ENCODE data around the gene SCGB2A2.

DNA sequence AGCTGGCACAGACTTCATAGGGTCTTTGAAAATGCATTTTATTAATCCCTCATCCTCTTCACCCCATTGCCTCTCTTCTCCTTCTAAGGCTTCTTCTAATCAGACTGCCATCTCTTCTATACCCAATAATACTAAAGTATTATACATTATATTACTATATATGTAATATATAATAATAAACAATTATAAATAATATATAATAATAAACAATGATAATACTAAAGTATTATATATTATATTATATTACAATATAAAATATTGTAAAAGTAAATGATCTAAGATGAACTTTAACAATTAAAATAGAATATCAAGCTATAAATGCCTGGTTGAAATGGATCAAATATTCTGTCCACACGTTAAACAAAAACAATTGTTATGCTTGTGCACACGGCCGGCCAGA, 48.5 kb upstream of the SCGB2A2 start:
- TF ChIP-seq, protein P1, sequence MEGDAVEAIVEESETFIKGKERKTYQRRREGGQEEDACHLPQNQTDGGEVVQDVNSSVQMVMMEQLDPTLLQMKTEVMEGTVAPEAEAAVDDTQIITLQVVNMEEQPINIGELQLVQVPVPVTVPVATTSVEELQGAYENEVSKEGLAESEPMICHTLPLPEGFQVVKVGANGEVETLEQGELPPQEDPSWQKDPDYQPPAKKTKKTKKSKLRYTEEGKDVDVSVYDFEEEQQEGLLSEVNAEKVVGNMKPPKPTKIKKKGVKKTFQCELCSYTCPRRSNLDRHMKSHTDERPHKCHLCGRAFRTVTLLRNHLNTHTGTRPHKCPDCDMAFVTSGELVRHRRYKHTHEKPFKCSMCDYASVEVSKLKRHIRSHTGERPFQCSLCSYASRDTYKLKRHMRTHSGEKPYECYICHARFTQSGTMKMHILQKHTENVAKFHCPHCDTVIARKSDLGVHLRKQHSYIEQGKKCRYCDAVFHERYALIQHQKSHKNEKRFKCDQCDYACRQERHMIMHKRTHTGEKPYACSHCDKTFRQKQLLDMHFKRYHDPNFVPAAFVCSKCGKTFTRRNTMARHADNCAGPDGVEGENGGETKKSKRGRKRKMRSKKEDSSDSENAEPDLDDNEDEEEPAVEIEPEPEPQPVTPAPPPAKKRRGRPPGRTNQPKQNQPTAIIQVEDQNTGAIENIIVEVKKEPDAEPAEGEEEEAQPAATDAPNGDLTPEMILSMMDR (IDR thresholded peaks at IDR 0.05), result no peak
- TF ChIP-seq POLR2A (IDR thresholded peaks at IDR 0.05), result no peak
